Measurements from ENCODE around the gene SLC40A1. TPM values are rescaled to one million over a fixed set of nuclear protein-coding genes. Genes with fewer than 3 reads are reported as not detected.

SLC40A1 gene
- total RNA-seq, 1 experiment from 2014 or later = not detected

DNA sequence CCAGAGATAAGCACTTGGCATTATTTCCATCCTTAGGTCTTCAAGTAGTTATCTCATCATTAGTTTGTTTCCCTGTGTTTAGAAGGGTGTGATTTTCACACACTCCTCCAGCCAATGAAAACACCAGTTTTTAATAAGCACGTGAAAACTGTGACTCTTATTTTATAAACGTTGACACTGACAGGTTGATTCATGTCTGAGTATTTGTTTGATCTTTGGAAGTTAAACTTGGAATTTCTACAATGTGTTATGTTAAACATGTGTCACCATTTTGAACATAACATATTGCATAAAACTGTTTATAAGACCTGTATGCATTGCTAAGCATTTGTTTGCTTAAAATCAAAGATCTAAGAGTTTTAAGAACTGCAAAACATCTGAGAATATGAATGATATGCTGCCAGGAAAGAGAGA lies 27.6 kb downstream of the SLC40A1 start:
- no peaks in the 10 kb centered on the region for H3K4me1 ChIP-seq (ENCODE audit: insufficient read depth, low read length)
- Mint-ChIP-seq H3K9me3 (no peaks in the 10 kb centered on the region), H3K4me1 (peaks cover 6 to 11% of the 10 kb centered on the region in 2 experiments), H3K4me3 (no peak overlapping the region), H3K36me3 (ENCODE audit: insufficient read depth in 1 of 3, low read depth in 3 of 3) (no peaks in the 10 kb centered on the region), H3K27me3 (ENCODE audit: low read depth) (no peaks in the 10 kb centered on the region; the same call in 1 of the 2 replicates), H3K27ac (no peak overlapping the region)
- no peaks in the 10 kb centered on the region for H3K79me2 ChIP-seq (ENCODE audit: insufficient read depth, low read length)
- no peak overlapping the region for H4K5ac ChIP-seq (ENCODE audit: insufficient read length, low read depth, low read length)
- H3K23me2 ChIP-seq (ENCODE audit: insufficient read length, low read depth, low read length, poor library complexity, severe bottlenecking) = no peaks in the 10 kb centered on the region
- no peak overlapping the region for H3K18ac ChIP-seq (ENCODE audit: insufficient read length, low read depth, low read length)
- no peak overlapping the region for H2BK120ac ChIP-seq (ENCODE audit: low read depth, low read length, poor library complexity, severe bottlenecking)
- no peak overlapping the region for H3T11ph ChIP-seq (ENCODE audit: low read length)
- H3K27me3 ChIP-seq (ENCODE audit: insufficient read depth, low read length) = no peaks in the 10 kb centered on the region
- no peak overlapping the region for H2BK15ac ChIP-seq (ENCODE audit: low read depth, low read length)
- H3K14ac ChIP-seq (ENCODE audit: insufficient read depth, low read length) = no peak overlapping the region
- TF ChIP-seq, protein P1, sequence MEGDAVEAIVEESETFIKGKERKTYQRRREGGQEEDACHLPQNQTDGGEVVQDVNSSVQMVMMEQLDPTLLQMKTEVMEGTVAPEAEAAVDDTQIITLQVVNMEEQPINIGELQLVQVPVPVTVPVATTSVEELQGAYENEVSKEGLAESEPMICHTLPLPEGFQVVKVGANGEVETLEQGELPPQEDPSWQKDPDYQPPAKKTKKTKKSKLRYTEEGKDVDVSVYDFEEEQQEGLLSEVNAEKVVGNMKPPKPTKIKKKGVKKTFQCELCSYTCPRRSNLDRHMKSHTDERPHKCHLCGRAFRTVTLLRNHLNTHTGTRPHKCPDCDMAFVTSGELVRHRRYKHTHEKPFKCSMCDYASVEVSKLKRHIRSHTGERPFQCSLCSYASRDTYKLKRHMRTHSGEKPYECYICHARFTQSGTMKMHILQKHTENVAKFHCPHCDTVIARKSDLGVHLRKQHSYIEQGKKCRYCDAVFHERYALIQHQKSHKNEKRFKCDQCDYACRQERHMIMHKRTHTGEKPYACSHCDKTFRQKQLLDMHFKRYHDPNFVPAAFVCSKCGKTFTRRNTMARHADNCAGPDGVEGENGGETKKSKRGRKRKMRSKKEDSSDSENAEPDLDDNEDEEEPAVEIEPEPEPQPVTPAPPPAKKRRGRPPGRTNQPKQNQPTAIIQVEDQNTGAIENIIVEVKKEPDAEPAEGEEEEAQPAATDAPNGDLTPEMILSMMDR (conservative IDR thresholded peaks at IDR 0.05) = no peak
- no peak overlapping the region for H3K9ac ChIP-seq (ENCODE audit: extremely low read depth, insufficient read length, low read length)
- no peak overlapping the region for H2BK20ac ChIP-seq (ENCODE audit: low read depth, low read length, poor library complexity, severe bottlenecking)
- no peaks in the 10 kb centered on the region for H3K79me1 ChIP-seq (ENCODE audit: insufficient read depth, low read depth, low read length, poor library complexity, severe bottlenecking)
- WGBS (ENCODE audit: extremely low coverage, insufficient read length, low lambda C conversion rate) = no CpG with 5 or more reads among the region's 2 CpGs
- no peak overlapping the region for H2BK12ac ChIP-seq (ENCODE audit: insufficient read length, low read depth, low read length)
- H2AFZ ChIP-seq (ENCODE audit: low read length) = no peak overlapping the region
- no peak for DNase-seq
- H2AK5ac ChIP-seq (ENCODE audit: insufficient read length, low read length) = no peak overlapping the region
- H4K20me1 ChIP-seq (ENCODE audit: control insufficient read depth, insufficient read depth, insufficient read length) = no peaks in the 10 kb centered on the region
- no peaks in the 10 kb centered on the region for H3K9me3 ChIP-seq (ENCODE audit: control insufficient read depth, low read depth, low read length)
- no peak overlapping the region for H3K4ac ChIP-seq (ENCODE audit: low read depth, low read length)
- H4K91ac ChIP-seq (ENCODE audit: insufficient read length, low read depth, low read length) = no peak overlapping the region
- no peak overlapping the region for H3K56ac ChIP-seq (ENCODE audit: insufficient read length, low read depth, low read length)
- H3K4me2 ChIP-seq (ENCODE audit: insufficient read depth, insufficient read length, low read length) = no peak overlapping the region
- no peak overlapping the region for H3K27ac ChIP-seq (ENCODE audit: insufficient read length, low read depth, low read length)
- no peak overlapping the region for H2BK5ac ChIP-seq (ENCODE audit: insufficient read length, low read length)
- H4K8ac ChIP-seq (replicated peaks; ENCODE audit: insufficient read length, low read depth, low read length) = no peak overlapping the region
- H3K23ac ChIP-seq (ENCODE audit: insufficient read length, low read depth, low read length) = no peak overlapping the region
